ENCODE data around the gene MACROD2.

DNA sequence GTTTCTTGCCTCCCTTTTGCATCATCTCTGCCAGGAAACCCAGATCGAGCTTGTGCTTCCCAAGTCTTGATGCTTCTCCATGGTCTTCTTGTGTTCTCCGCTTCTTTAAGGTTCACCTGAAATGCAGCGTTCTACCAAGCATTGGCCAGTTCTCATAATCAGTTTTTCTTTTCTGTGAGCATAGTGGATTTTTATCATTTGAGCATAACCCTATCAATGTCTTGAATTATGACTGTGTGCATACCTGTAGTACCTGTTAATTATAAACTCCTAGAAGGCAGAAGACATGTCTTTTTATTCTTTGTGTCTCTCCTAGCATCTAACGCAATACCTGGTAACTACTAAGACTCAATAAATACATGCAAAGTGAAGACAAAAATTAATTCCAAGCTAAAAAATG is 1146.5 kb downstream of the MACROD2 start:
- no peak for TF ChIP-seq CTCF (optimal IDR thresholded peaks at IDR 0.05 in 1 of 3, IDR thresholded peaks at IDR 0.05 in 1 of 3, conservative IDR thresholded peaks at IDR 0.05 in 1 of 3; ENCODE audit: extremely low read depth in 1 of 3, insufficient read depth in 2 of 3, low read length in 3 of 3)
- no peak for TF ChIP-seq EZH2 (IDR thresholded peaks at IDR 0.05; ENCODE audit: low read length)
